Activated naive CD4-positive, alpha-beta T cell treated with anti-CD3 and anti-CD28 coated beads for 36 hours (primary cell): ENCODE measurements around the gene CLMN. TPM values are rescaled to one million over a fixed set of nuclear protein-coding genes. Genes with fewer than 3 reads are reported as not detected.

Experiments
- CTCF ChIA-PET: fragments of 350-600 bp; sonication (Branson Sonifier 250); formaldehyde crosslinking; loops from one replicate; lab custom pipeline; 2021; ENCODE audit warnings: antibody characterized with exemption; lab: Charles Lee
- DNase-seq: peaks from one replicate; pipeline ENCODE4 v3.0.0-alpha.2; 2020
- H3K27ac Mint-ChIP-seq: one replicate; pipeline ENCODE4 v1.8.0; 2021; ENCODE audit warnings: mild to moderate bottlenecking, mixed read lengths
- H3K27me3 Mint-ChIP-seq: one replicate; pipeline ENCODE4 v1.8.0; 2021; ENCODE audit warnings: low read depth, mixed read lengths
- H3K36me3 Mint-ChIP-seq: one replicate; pipeline ENCODE4 v1.8.0; 2021; ENCODE audit warnings: low read depth, mixed read lengths
- H3K4me1 Mint-ChIP-seq: one replicate; pipeline ENCODE4 v1.8.0; 2021; ENCODE audit warnings: low read depth, mixed read lengths
- H3K4me3 Mint-ChIP-seq: one replicate; pipeline ENCODE4 v1.8.0; 2021; ENCODE audit warnings: mild to moderate bottlenecking, moderate library complexity, mixed read lengths
- H3K9me3 Mint-ChIP-seq: one replicate; pipeline ENCODE4 v1.8.0; 2021; ENCODE audit warnings: mixed read lengths
- intact Hi-C: fragments of 100-400 bp; cut with micrococcal nuclease; formaldehyde crosslinking; loops from one replicate; pipeline ENCODE4 v1.15.1; 2023
- total RNA-seq, 2 experiments: library from RNA; stranded (reverse); gene quantifications; one replicate each; pipeline ENCODE4 v1.2.3, GENCODE V29; 2021

CLMN gene
- total RNA-seq, 2 experiments from 2014 or later: 1.9 to 2.6 TPM

- Mint-ChIP-seq H3K27me3 (peaks cover 2% of the 10 kb centered on the region), H3K36me3 (no peaks in the 10 kb centered on the region), H3K9me3 (peaks cover 5% of the 10 kb centered on the region), H3K27ac (no peak overlapping the region), H3K4me3 (no peak overlapping the region), H3K4me1 (no peaks in the 10 kb centered on the region)
- CTCF ChIA-PET: no interaction called here
- no peak for DNase-seq
- intact Hi-C loops: no loop called here
These were observed 76.8 kb downstream of the CLMN start for GRCh38 chr14:95242870-95243269.

- CTCF ChIA-PET: interaction anchor here (0.6 to 0.7 kb wide), 2 partner anchors 19 to 20 kb away, joined by 3 read pairs; no protein-coding TSS in a partner anchor
- Mint-ChIP-seq H3K9me3 (peaks cover 5% of the 10 kb centered on the region), H3K27ac (no peak overlapping the region), H3K4me1 (no peaks in the 10 kb centered on the region), H3K4me3 (no peak overlapping the region), H3K27me3 (peaks cover 2% of the 10 kb centered on the region), H3K36me3 (no peaks in the 10 kb centered on the region)
- no peak for DNase-seq
- intact Hi-C loops: no loop called here
These were observed 78.6 kb downstream of the CLMN start for GRCh38 chr14:95240859-95241813.

- no peak overlapping the region for H3K27ac Mint-ChIP-seq
- no peak for DNase-seq
- CTCF ChIA-PET: no interaction called here
- H3K4me3 Mint-ChIP-seq: no peak overlapping the region
- no peaks in the 10 kb centered on the region for H3K36me3 Mint-ChIP-seq
- intact Hi-C loops: no loop called here
- H3K27me3 Mint-ChIP-seq: peaks cover 2% of the 10 kb centered on the region
- H3K4me1 Mint-ChIP-seq: no peaks in the 10 kb centered on the region
- peaks cover 5% of the 10 kb centered on the region for H3K9me3 Mint-ChIP-seq
These were observed 81.0 kb downstream of the CLMN start for GRCh38 chr14:95238487-95239298.

DNA sequence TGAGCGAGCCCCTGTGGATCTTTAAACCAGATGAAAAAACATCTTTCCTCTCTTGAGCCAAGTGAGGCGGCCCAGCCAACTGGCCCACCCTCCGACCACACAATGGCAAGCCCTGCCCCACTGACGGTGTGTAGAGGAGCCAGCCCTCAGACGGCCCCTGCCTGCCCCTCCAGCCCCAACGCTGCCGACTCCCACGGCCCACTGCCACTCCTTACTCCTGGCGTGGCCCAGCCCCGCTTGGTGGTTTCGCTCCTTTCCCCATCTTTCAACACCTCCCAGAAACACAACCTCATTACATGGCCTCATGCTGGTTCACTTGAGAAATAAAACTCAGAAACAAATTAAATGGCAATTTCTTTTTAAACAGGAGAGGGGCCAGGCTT lies 81.8 kb downstream of the CLMN start:
- Mint-ChIP-seq H3K27me3 (peaks cover 2% of the 10 kb centered on the region), H3K4me3 (no peak overlapping the region), H3K36me3 (no peaks in the 10 kb centered on the region), H3K4me1 (no peaks in the 10 kb centered on the region), H3K27ac (no peak overlapping the region), H3K9me3 (peaks cover 5% of the 10 kb centered on the region)
- CTCF ChIA-PET: no interaction called here
- intact Hi-C loops: no loop called here
- no peak for DNase-seq

GRCh38 chr14:95237121-95237957 lies 82.4 kb downstream of the CLMN start:
- no peaks in the 10 kb centered on the region for H3K36me3 Mint-ChIP-seq
- CTCF ChIA-PET: no interaction called here
- intact Hi-C loops: no loop called here

DNA sequence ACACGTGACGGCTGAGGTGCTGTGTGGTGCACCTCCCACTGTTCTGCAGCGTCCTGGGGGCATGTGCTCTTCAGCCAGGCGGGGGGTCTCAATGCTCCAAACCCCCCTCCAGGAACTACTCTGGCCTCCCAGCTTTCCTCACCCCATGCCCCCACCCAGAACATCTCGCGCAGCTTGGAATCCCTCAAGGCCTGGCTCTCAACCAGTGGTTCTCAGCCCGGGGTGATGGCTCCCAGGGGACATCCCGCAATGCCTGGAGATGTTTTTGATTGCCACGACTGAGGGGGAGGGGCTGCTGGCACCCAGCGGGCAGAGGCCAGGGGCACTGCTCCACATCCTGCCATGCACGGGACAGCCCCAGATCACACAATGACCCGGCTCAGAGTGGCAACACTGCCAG lies 83.5 kb downstream of the CLMN start:
- CTCF ChIA-PET: no interaction called here
- no peak overlapping the region for H3K27ac Mint-ChIP-seq
- DNase-seq: no peak
- H3K27me3 Mint-ChIP-seq: peaks cover 2% of the 10 kb centered on the region
- peaks cover 5% of the 10 kb centered on the region for H3K9me3 Mint-ChIP-seq
- no peaks in the 10 kb centered on the region for H3K4me1 Mint-ChIP-seq
- intact Hi-C loops: no loop called here
- no peaks in the 10 kb centered on the region for H3K36me3 Mint-ChIP-seq
- no peak overlapping the region for H3K4me3 Mint-ChIP-seq

More at GRCh38 chr14:95237121-95237957, 82.4 kb downstream of the CLMN start:
- DNase-seq: no peak
- Mint-ChIP-seq H3K27ac (no peak overlapping the region), H3K4me1 (no peaks in the 10 kb centered on the region), H3K27me3 (peaks cover 2% of the 10 kb centered on the region), H3K4me3 (no peak overlapping the region), H3K9me3 (peaks cover 5% of the 10 kb centered on the region)

GRCh38 chr14:95235767-95236166 lies 83.9 kb downstream of the CLMN start:
- intact Hi-C loops: no loop called here
- DNase-seq: no peak
- Mint-ChIP-seq H3K27me3 (peaks cover 2% of the 10 kb centered on the region), H3K27ac (no peak overlapping the region), H3K9me3 (peaks cover 5% of the 10 kb centered on the region), H3K4me1 (no peaks in the 10 kb centered on the region), H3K4me3 (no peak overlapping the region), H3K36me3 (no peaks in the 10 kb centered on the region)
- CTCF ChIA-PET: no interaction called here

- CTCF ChIA-PET: no interaction called here
- H3K9me3 Mint-ChIP-seq: peaks cover 5% of the 10 kb centered on the region
- H3K36me3 Mint-ChIP-seq: no peaks in the 10 kb centered on the region
- peaks cover 2% of the 10 kb centered on the region for H3K27me3 Mint-ChIP-seq
- no peaks in the 10 kb centered on the region for H3K4me1 Mint-ChIP-seq
- intact Hi-C loops: no loop called here
- no peak overlapping the region for H3K27ac Mint-ChIP-seq
- H3K4me3 Mint-ChIP-seq: no peak overlapping the region
- no peak for DNase-seq
These were observed 84.4 kb downstream of the CLMN start for GRCh38 chr14:95235351-95235750.

DNA sequence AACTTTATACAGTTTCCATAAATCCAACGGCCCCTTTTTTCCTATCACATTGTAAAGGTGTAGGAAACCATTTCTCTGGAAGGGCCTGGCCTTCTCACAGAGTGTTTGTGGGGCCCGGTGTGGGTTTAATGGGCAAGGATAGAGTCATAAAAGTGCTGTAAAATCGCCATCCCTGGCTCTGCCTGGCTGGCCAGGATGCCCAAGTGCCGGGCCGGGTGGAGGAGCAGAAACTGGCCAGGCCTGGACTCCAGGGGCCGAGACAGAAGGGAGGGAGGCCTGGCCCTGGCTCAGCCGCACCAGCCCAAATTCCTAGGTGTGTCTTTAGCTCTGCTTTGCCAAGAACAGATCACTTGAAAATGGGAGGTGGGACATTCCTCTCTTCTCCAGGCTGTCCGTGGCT lies 85.3 kb downstream of the CLMN start:
- Mint-ChIP-seq H3K9me3 (peaks cover 5% of the 10 kb centered on the region), H3K27ac (no peak overlapping the region), H3K27me3 (peaks cover 2% of the 10 kb centered on the region), H3K4me1 (no peaks in the 10 kb centered on the region), H3K36me3 (no peaks in the 10 kb centered on the region), H3K4me3 (no peak overlapping the region)
- no peak for DNase-seq
- CTCF ChIA-PET: no interaction called here
- intact Hi-C loops: loop anchor here (5.0 kb wide), 1 partner anchor 128 kb away; no protein-coding TSS in a partner anchor

DNA sequence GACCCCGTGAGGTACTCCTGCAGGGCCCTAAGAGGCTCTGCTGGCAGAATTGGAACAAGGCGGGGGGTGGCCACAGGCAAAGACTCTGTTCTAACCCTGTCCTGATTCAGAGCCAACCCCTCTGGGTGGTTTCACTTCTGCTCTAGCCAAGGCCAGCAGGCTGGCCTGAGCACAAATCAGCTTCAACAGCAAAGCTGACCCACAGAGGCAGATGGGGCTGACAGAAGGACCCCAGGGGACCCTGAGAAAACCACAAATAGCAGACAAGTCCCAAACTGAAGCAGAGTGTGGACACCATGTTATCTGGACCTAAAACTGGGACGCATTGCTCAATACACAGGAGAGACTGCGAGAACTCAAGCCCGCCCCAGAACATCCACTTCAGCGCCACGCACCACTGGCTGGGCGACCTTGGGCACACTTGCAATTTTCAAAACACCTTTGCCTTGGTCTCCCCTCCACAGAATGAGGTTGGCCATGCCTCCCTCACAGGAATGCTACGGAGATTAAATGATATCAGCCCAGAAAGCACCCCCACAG lies 85.9 kb downstream of the CLMN start:
- Mint-ChIP-seq H3K36me3 (no peaks in the 10 kb centered on the region), H3K9me3 (peaks cover 2% of the 10 kb centered on the region), H3K27me3 (no peaks in the 10 kb centered on the region), H3K4me1 (no peaks in the 10 kb centered on the region), H3K4me3 (no peak overlapping the region), H3K27ac (no peak overlapping the region)
- CTCF ChIA-PET: no interaction called here
- DNase-seq: no peak
- intact Hi-C loops: loop anchor here (5.0 kb wide), 1 partner anchor 129 kb away; no protein-coding TSS in a partner anchor

- DNase-seq: no peak
- no peaks in the 10 kb centered on the region for H3K36me3 Mint-ChIP-seq
- CTCF ChIA-PET: no interaction called here
- H3K27ac Mint-ChIP-seq: no peak overlapping the region
- H3K4me1 Mint-ChIP-seq: no peaks in the 10 kb centered on the region
- no peaks in the 10 kb centered on the region for H3K9me3 Mint-ChIP-seq
- H3K4me3 Mint-ChIP-seq: no peak overlapping the region
- intact Hi-C loops: loop anchor here (5.0 kb wide), 1 partner anchor 129 kb away; no protein-coding TSS in a partner anchor
- H3K27me3 Mint-ChIP-seq: peaks cover 4% of the 10 kb centered on the region
These were observed 86.7 kb downstream of the CLMN start for GRCh38 chr14:95232894-95233584.
